Measurements from ENCODE around the gene HELZ. TPM values are rescaled to one million over a fixed set of nuclear protein-coding genes. Genes with fewer than 3 reads are reported as not detected.
"Not testable (repeated sequence)": the region's sequence is repeated elsewhere in the genome, so short reads cannot be mapped to it uniquely, and the experiment has no call there.

The HELZ gene
- total RNA-seq, 1 donor, result 29.4 TPM

GRCh38 chr17:67125417-67125816 is 119.6 kb downstream of the HELZ start:
- no peak for DNase-seq (ENCODE audit: low read depth in 2 of 3, low spot score in 2 of 3)

DNA sequence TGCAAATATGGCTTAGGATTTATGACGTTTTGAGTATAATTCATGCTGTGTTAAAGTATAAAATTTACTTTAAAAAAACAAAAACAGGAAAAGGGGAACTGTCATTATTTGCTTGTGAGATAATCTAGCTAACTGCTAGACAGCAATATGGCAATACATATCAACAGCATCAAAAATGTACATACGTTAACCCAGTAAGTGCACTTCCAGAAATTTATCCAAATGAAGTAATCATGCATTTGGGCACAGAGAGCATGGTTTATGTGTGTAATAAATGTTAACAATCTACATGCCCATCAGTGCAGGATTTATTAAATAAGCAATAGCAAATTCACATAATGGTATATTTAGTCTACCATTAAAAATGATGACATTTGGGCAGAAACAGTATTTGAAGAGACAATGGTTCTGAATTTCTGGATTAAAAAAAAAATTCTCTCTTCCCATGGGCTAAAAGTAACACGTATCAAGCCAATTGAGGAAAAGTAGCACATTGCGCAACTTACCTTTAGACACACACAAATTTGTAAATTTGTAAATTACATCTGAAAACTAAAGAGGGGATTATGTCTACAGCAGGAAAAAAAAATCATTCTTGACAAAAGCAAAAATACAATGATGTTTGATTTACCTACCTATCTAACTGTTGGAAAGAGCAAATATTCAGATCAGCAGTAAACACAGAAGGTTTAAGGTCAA is 120.4 kb downstream of the HELZ start:
- DNase-seq (ENCODE audit: low read depth in 2 of 3, low spot score in 2 of 3), result no peak

GRCh38 chr17:67123699-67124098 is 121.3 kb downstream of the HELZ start:
- no peak for DNase-seq (ENCODE audit: low read depth in 2 of 3, low spot score in 2 of 3)

DNA sequence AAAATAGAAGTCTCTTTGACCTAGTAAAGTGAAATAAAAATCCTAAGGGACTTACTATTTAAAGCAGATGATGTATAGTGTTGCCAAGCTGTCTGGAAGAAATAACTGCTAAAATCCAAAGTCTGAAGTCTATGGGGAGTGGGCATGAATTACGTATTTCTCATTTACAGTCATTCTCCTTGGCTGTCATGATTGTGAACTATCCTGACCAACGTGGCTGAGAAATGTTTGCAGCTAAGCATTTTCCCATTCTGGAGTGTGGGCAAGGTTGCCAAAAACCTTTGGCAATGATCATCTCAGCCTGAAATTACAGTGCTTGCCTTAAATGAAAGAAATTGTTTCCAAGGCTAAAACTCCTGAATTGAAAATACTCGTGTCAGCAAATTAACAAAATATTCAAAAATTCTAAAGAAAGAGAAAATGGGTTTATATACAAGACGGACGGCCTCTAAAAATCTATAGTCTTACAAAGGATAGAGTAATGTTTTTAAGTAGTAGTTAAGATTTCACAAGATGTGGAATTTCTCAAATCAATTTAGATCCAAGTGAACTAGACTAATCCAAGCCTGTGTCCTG is 123.6 kb downstream of the HELZ start:
- DNase-seq (ENCODE audit: low read depth in 2 of 3, low spot score in 2 of 3), result no peak

GRCh38 chr17:67119102-67119501 is 125.9 kb downstream of the HELZ start:
- no peak for DNase-seq (ENCODE audit: low read depth in 2 of 3, low spot score in 2 of 3)

- DNase-seq (ENCODE audit: low read depth in 2 of 3, low spot score in 2 of 3), result no peak
These were observed 128.9 kb downstream of the HELZ start for GRCh38 chr17:67116045-67116575.

- DNase-seq (ENCODE audit: low read depth in 2 of 3, low spot score in 2 of 3), result no peak
These were observed 129.6 kb downstream of the HELZ start for GRCh38 chr17:67115401-67115800.

GRCh38 chr17:67113486-67113885 is 131.5 kb downstream of the HELZ start:
- DNase-seq (ENCODE audit: low read depth in 2 of 3, low spot score in 2 of 3), result no peak

DNA sequence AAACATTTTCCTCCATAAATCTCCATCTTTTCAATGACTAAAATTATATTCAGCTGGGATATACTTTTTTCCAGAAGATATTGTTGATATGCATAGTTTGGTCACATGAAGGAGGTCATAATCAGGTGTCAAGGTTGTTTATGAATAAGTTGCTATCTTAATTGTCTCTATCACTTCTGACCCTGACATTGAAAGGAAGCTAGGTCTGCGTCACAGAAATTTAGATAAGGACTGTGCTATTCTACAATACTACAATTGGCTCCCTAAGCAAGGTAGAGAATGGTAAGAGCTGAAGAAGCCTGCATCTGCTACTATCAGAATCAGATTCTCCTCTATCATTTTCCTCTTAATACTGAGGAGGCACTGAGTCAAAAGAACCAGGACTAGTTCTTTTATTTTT is 133.2 kb downstream of the HELZ start:
- no peak for DNase-seq (ENCODE audit: low read depth in 2 of 3, low spot score in 2 of 3)

DNA sequence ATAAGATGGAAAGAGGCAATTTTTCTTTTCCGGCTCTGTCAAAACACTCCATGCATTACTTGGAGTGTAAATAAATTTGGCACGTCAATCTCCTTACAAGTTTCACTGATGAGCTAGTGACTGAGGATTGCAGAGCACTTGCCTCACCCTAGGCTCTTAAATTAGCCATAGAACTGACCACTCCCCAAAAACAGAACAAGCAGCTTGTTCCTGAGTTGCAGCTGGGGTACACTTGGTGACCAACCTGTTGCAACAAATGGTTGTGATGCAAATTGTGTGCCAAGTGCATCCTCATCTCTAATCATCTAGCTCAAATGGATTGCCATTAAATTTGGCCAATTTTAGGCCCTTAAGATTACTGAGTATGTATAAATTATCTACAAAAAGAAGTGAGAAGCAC is 133.7 kb downstream of the HELZ start:
- DNase-seq (ENCODE audit: low read depth in 2 of 3, low spot score in 2 of 3), result no peak

DNA sequence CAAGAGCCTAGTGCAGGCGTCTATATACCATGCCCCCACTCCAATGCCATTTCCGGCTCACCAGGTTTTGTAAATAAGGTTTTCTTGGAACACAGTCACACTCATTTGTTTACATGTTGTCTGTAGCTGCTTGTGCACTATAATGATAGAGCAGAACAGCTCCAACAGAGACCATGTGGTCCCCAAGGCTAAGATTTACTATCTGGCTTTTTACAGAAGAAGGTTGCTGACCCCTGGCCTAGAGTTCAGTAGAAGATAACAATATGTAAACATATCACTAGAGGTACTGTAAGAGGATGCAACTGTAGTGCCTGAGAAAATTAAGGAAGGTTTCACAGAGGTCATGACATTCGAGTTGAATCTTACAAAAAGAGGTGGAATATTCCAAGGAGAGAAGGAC is 134.4 kb downstream of the HELZ start:
- DNase-seq (ENCODE audit: low read depth in 2 of 3, low spot score in 2 of 3), result no peak

- no peak for DNase-seq (ENCODE audit: low read depth in 2 of 3, low spot score in 2 of 3)
These were observed 135.9 kb downstream of the HELZ start for GRCh38 chr17:67109111-67109510.

DNA sequence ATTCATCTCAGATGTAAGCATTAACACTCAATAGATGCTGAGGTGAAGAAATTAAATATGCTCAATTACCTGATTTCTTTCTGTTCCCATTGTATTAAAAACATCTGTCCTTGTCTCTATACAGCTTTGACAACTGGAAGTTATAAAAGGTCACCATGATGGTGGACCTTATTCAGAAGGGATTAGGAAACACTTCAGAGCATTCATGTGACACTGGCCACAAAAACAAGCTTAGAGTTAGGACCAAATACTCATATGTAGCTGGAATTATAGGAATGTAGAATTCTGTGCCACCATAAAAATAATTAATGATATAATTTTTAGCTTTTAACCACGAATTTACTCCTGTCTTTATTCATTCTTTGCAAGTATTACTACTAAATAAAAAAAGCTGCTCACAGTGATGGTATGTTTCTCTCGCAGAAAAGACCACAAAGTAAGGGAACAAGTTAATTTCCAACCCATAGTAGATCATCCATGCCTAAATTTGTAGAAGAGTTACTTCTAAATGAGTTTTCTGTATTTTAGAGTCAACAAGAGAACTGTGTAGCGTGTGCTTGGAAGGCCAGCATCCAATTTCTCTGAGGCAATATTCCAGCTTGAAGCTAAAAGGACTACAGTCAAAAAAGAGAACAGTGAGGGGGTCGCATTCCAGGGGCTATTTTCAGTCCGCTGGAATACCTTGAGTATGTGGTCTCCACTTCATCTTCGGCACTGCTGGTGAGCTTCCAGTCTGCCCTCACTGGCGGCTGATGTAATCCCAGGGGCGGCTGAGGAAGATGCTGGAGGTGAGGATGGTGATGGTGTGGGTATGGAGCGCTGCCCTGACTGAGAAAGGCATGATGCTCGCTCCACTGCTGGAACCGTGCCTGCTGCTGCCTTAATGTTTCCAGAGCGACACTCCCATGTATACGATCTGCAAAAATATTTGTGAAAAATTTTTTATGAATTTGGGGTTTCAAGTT is 136.9 kb downstream of the HELZ start:
- no peak for DNase-seq (ENCODE audit: low read depth in 2 of 3, low spot score in 2 of 3)

DNA sequence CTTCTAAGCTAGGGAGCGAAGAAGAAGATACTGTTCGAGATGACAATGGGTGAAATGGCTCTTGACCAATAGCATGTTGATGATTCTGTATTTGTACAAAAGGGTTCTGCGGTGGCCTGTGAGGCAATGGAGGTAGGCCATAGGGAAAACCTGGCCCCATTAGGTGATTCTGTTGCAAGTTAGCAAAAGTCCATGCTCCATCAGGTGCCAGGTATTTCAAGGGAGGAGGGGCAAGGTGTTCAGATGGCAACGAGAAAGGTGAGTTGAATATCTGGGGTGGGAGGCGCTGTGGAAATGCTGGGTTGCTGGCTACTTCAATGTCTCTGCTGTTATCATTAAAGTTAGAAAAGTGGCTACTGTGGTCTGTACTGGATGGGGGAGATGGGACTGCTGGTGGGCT is 137.8 kb downstream of the HELZ start:
- DNase-seq (ENCODE audit: low read depth in 2 of 3, low spot score in 2 of 3), result no peak

- no peak for DNase-seq (ENCODE audit: low read depth in 2 of 3, low spot score in 2 of 3)
These were observed 139.8 kb downstream of the HELZ start for GRCh38 chr17:67105213-67105612.

DNA sequence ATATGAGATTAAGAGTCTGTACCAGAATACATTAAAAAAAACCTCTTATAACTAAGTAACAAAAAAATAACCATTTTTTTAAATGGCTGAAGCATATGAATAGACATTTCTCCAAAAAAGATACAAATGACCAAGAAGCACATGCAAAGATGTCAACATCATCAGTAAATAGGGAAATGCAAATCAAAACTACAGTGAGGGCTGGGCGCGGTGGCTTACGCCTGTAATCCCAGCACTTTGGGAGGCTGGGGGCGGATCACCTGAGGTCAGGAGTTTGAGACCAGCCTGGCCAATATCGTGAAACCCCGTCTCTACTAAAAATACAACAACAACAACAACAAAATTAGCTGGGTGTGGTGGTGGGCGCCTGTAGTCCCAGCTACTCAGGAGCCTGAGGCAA is 140.4 kb downstream of the HELZ start:
- DNase-seq (ENCODE audit: low read depth in 2 of 3, low spot score in 2 of 3), result not testable (repeated sequence)

GRCh38 chr17:67098006-67098405 is 147.0 kb downstream of the HELZ start:
- no peak for DNase-seq (ENCODE audit: low read depth in 2 of 3, low spot score in 2 of 3)

DNA sequence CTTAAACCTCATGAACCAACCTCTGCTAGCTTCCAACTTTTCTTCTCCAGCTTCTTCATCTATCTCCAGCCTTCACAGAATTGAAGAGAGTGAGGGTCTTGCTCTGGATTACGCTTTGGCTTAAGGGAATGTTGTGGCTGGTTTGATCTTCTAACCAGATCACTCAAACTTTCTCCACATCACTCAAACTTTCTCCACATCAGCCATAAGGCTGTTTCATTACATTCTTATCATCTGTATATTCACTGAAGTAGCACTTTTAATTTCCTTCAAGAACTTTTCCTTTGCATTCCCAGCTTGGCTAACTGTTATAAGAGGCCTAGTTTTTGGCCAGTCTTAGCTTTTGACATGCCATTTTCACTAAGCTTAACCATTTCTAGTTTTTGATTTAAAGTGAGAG is 148.4 kb downstream of the HELZ start:
- no peak for DNase-seq (ENCODE audit: low read depth in 2 of 3, low spot score in 2 of 3)

DNA sequence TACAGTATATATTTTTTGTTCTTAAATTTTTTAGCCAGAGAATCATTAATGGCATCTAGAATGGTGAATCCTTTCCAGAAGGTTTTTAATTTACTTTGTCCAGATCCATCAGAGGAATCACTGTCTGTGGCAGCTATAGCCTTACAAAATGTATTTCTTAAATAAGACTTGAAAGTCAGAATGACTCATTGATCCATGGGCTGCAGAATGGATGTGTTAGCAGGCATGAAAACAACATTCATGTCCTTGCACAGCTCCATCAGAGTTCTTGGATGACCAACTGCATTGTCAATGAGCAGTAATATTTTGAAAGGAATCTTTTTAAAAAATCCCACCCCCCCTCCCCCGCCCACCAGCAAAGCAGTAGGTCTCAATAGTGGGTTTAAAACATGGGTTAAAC is 149.2 kb downstream of the HELZ start:
- DNase-seq (ENCODE audit: low read depth in 2 of 3, low spot score in 2 of 3), result no peak

DNA sequence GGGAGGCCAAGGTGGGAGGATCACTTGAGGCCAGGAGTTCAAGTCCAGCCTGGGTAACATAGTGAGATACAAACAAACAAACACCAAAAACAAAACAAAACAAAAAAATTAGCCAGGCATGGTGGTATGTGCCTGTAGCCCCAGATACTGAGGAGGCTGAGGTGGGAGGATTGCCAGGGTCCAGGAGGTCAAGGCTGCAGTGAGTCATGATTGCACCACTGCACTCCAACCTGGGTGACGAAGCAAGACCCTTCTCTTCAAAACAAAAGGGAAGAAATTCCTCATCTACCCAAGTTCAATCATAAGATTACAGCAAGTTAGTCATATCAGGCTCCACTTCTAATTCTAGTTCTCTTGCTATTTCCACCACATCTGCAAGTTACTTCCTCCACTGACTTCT is 149.7 kb downstream of the HELZ start:
- DNase-seq (ENCODE audit: low read depth in 2 of 3, low spot score in 2 of 3), result not testable (repeated sequence)

DNA sequence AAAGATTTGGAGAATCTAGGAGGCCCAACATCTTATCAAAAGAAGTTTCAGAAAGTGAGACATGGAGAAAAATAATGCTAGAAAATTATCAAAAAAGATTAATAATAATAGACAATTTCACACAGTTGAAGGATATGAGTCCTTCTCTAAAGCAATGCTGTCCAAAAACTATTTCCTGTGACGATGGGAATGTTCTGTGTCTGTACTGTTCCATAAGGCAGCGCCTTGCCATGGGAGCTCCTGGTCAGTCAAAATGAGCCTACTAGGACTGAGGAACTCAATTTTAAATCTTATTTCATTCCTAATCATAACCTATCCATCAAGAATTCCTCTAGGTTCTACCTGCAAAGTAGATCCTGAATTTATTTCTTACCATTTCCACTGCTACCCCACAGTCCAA is 151.6 kb downstream of the HELZ start:
- DNase-seq (ENCODE audit: low read depth in 2 of 3, low spot score in 2 of 3), result no peak

Measured in hematopoietic multipotent progenitor cell (in vitro differentiated cells).